Glutamatergic neuron (in vitro differentiated cells): ENCODE results near the gene EFNA2. TPM values are rescaled to one million over a fixed set of nuclear protein-coding genes. Genes with fewer than 3 reads are reported as not detected.

Experiments
- DNase-seq: peaks from one replicate; pipeline ENCODE4 v3.0.0; 2022
- H3K27ac Mint-ChIP-seq: one replicate; pipeline ENCODE4 v1.8.0; 2020; ENCODE audit warnings: mild to moderate bottlenecking, mixed read lengths, inconsistent platforms; ENCODE audit not compliant: unreplicated experiment
- H3K27me3 Mint-ChIP-seq: one replicate; pipeline ENCODE4 v1.8.0; 2020; ENCODE audit warnings: mild to moderate bottlenecking, moderate library complexity, mixed read lengths, inconsistent platforms; ENCODE audit not compliant: unreplicated experiment
- H3K36me3 Mint-ChIP-seq: one replicate; pipeline ENCODE4 v1.8.0; 2020; ENCODE audit warnings: mild to moderate bottlenecking, mixed read lengths, inconsistent platforms; ENCODE audit not compliant: unreplicated experiment
- H3K4me1 Mint-ChIP-seq: one replicate; pipeline ENCODE4 v1.8.0; 2020; ENCODE audit warnings: mild to moderate bottlenecking, low read depth, mixed read lengths, inconsistent platforms; ENCODE audit not compliant: unreplicated experiment
- H3K4me3 Mint-ChIP-seq: one replicate; pipeline ENCODE4 v1.8.0; 2020; ENCODE audit warnings: mild to moderate bottlenecking, mixed read lengths, inconsistent platforms; ENCODE audit not compliant: unreplicated experiment
- H3K9me3 Mint-ChIP-seq: one replicate; pipeline ENCODE4 v1.8.0; 2020; ENCODE audit warnings: mild to moderate bottlenecking, moderate library complexity, mixed read lengths, inconsistent platforms; ENCODE audit not compliant: unreplicated experiment
- CTCF ChIP-seq: fragments of 200-600 bp; sonication (generic); IDR thresholded peaks from one replicate; pipeline ENCODE4 v1.5.0; 2021; ENCODE audit not compliant: partially characterized antibody, unreplicated experiment
- total RNA-seq: library from RNA; stranded (reverse); fragmentation: NEBNext Ultra II Directional; extraction: Animal tissue kit (Norgen Biotek cat#: 25700); gene quantifications from one replicate; pipeline ENCODE4 v1.2.1, GENCODE V29; 2021; ENCODE audit not compliant: unreplicated experiment

The EFNA2 gene
- total RNA-seq, 1 donor from 2014 or later, result 61.4 TPM

- no peak for DNase-seq
- Mint-ChIP-seq H3K27me3 (peaks cover 20% of the 10 kb centered on the region), H3K36me3 (no peaks in the 10 kb centered on the region), H3K9me3 (peaks cover 22% of the 10 kb centered on the region), H3K27ac (peak overlapping the region; percentile 73), H3K4me3 (peak overlapping the region; percentile 89), H3K4me1 (peaks cover 37% of the 10 kb centered on the region)
- no peak for TF ChIP-seq CTCF
Observed at GRCh38 chr19:1270213-1270853, 15.3 kb upstream of the EFNA2 start.

- peak overlapping the region; percentile 73 for H3K27ac Mint-ChIP-seq
- no peak for DNase-seq
- H3K4me1 Mint-ChIP-seq, result peaks cover 35% of the 10 kb centered on the region
- H3K36me3 Mint-ChIP-seq, result no peaks in the 10 kb centered on the region
- H3K27me3 Mint-ChIP-seq, result peaks cover 20% of the 10 kb centered on the region
- TF ChIP-seq CTCF, result no peak
- peaks cover 22% of the 10 kb centered on the region for H3K9me3 Mint-ChIP-seq
- peak overlapping the region; percentile 89 for H3K4me3 Mint-ChIP-seq
Observed at GRCh38 chr19:1270854-1271527, 14.7 kb upstream of the EFNA2 start.

- DNase-seq, result no peak
- peaks cover 20% of the 10 kb centered on the region for H3K27me3 Mint-ChIP-seq
- H3K9me3 Mint-ChIP-seq, result peaks cover 22% of the 10 kb centered on the region
- H3K4me1 Mint-ChIP-seq, result peaks cover 34% of the 10 kb centered on the region
- no peak for TF ChIP-seq CTCF
- no peaks in the 10 kb centered on the region for H3K36me3 Mint-ChIP-seq
- peak overlapping the region; percentile 55 for H3K27ac Mint-ChIP-seq
- peak overlapping the region; percentile 89 for H3K4me3 Mint-ChIP-seq
Observed at GRCh38 chr19:1271528-1272422, 13.9 kb upstream of the EFNA2 start.

GRCh38 chr19:1272423-1273262 lies 13.0 kb upstream of the EFNA2 start:
- peak overlapping the region; percentile 75 for H3K27ac Mint-ChIP-seq
- no peaks in the 10 kb centered on the region for H3K36me3 Mint-ChIP-seq
- H3K9me3 Mint-ChIP-seq, result peaks cover 22% of the 10 kb centered on the region
- H3K27me3 Mint-ChIP-seq, result peaks cover 20% of the 10 kb centered on the region
- no peak for TF ChIP-seq CTCF
- H3K4me3 Mint-ChIP-seq, result peak overlapping the region; percentile 71
- DNase-seq, result no peak
- H3K4me1 Mint-ChIP-seq, result peaks cover 30% of the 10 kb centered on the region
